ENCODE data around the gene VWDE.

The VWDE gene

DNA sequence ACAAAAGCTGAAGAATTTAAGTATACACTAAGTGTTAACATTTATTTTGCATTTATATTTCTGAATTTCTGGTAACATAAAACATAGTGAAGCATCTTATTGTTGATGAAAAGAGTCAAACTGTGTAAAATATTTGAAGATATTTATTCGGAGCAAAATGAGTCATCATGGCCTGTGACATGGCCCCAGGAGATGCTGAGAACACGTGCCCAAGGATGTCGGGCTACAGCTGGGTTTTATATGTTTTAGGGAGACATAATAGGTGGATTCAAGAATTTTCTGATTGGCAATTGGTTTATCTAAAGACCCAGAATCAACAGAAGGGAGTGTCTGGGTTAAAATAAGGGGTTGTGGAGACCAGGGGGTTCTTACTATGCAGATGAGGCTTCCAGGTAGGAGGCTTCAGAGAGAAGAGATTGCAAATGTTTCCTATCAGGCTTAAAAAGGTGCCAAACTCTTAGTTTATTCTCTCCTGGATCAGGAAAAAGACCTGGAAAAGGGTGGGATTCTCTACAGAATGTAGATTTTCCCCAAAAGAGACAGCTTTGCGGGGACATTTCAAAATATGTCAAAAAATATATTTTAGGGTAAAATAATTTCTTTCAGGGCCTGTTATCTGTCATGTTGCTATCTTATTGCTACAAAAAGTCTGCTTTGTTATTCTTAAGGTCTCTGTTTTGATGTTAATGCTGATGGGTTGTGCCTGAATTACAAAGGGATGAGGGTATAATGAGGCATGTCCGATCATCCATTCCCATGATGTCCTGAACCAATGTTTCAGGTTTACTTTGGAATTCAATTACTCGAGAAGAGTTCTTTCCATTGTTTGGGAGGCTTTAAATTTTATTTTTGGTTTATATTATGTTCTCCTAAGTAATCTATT is 74.5 kb downstream of the VWDE start:
- DNase-seq (ENCODE audit: low read depth in 1 of 2, low spot score in 1 of 2) = no peak

DNA sequence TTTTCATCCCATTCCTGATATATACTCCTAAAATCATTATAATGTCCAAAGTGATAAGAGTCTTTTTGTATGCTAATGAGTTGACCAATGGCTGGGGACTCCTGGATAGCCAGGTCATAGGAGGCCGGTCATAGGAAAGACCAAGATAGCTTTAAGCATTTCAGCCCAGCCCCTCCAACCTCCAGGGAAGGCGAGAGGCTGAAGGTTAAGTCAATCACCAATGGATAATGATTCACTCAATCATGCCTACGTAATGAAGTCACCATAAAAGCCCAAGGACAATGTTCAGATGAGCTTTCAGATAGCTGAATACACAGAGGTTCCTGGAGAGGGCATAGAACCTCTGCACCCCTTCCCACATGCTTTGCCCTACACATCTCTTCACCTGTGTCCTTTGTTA is 75.7 kb downstream of the VWDE start:
- no peak for DNase-seq (ENCODE audit: low read depth in 1 of 2, low spot score in 1 of 2)

DNA sequence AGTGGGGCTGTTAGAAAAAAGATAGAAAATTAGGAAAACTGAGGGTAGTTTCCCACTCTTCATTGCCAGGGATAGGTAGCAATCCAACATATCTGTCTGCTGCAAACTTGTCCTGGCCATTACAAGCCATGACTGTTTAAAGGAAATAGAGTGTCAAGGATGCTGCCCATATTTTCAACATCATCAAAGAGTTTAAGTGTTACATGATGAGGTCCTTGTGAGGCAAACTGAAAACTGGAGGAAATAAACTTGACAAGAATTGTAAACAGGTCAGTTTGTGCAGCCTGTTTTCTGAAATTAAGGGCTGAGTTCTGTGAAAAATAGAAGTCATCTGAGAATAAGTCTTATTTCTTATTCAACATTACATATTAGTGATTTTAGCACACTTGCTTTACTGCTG is 78.0 kb downstream of the VWDE start:
- DNase-seq (ENCODE audit: low read depth in 1 of 2, low spot score in 1 of 2) = no peak

- DNase-seq (ENCODE audit: low read depth in 1 of 2, low spot score in 1 of 2) = no peak
Measured at GRCh38 chr7:12323415-12323814, 80.2 kb downstream of the VWDE start.

DNA sequence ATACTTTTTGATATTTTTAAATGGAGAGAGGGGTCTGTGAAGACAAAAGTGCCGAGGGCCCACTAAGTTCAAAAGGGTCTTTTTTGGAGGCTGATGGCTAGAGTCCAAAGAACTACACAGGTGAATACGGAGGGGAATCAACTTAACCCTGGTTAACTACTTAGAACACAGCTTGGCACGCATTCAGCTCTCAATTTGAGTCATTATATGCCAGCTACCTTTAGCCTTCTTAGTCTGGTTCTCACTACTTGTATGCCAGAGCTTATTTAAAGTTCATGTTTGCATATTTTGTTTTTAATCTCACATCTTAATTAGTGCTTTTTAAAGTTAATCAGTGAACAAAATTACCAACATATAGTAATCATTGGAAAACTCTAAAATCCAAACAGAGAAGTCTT is 80.8 kb downstream of the VWDE start:
- DNase-seq (ENCODE audit: low read depth in 1 of 2, low spot score in 1 of 2) = no peak

- no peak for DNase-seq (ENCODE audit: low read depth in 1 of 2, low spot score in 1 of 2)
Measured at GRCh38 chr7:12322284-12322902, 81.3 kb downstream of the VWDE start.

- no peak for DNase-seq (ENCODE audit: low read depth in 1 of 2, low spot score in 1 of 2)
Measured at GRCh38 chr7:12320987-12321647, 82.5 kb downstream of the VWDE start.

- no peak for DNase-seq (ENCODE audit: low read depth in 1 of 2, low spot score in 1 of 2)
Measured at GRCh38 chr7:12320241-12320986, 83.3 kb downstream of the VWDE start.

- no peak for DNase-seq (ENCODE audit: low read depth in 1 of 2, low spot score in 1 of 2)
Measured at GRCh38 chr7:12317675-12318074, 86.0 kb downstream of the VWDE start.

DNA sequence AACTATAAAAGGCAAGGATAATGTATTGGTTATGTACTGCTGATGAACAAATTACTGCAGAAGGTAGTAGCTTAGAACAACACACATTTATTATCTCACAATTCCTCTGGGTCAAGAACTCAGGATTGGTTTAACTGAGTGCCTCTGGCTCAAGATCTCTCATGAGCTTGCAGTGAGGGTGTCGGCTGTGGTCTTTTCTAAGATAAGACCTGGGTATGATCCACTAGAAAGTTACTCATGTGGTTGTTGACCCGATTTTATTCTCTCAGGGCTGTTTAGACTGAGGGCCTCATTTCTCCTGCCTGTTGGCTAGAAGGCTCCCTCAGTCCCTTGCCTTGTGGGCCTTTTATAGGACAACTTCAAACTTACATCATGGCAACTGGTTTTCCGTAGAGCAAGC is 86.7 kb downstream of the VWDE start:
- DNase-seq (ENCODE audit: low read depth in 1 of 2, low spot score in 1 of 2) = no peak

DNA sequence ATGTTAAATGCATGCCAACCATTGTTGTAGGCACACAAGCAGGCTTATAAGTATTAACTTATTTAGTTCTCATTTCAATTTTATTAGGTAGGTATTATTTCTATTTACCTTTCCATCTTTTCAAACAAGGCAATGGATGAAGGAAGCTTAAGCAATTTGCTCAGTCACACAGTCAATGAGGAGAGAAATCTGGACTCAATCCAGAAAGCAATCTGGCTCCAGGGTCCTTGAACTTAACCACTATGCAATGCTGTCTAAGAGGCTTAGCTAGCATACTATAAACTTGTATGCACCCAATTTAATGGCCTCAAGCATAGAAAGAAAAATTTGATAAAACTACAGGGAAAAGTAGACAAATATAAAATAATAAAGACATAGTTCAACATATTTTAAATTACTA is 88.6 kb downstream of the VWDE start:
- no peak for DNase-seq (ENCODE audit: low read depth in 1 of 2, low spot score in 1 of 2)

- no peak for DNase-seq (ENCODE audit: low read depth in 1 of 2, low spot score in 1 of 2)
Measured at GRCh38 chr7:12314199-12314598, 89.5 kb downstream of the VWDE start.

DNA sequence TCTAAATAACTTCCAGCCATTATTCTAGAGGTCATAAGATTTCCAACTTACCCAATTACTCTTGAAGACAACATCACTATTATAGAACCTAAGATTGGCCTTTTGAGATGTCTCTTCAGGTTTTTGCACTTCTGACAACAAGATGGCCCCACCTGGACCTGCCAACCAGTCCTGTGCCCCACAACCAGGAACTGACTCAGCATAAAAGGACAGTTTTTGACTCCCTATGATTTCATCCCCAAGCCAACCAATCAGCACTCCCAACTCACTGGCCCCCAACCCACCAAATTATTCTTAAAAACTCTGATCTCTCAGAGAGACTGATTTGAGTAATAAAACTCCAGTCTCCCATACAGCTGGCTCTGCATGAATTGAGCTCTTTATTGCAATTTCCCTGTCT is 98.2 kb downstream of the VWDE start:
- no peak for DNase-seq (ENCODE audit: low read depth in 1 of 2, low spot score in 1 of 2)

DNA sequence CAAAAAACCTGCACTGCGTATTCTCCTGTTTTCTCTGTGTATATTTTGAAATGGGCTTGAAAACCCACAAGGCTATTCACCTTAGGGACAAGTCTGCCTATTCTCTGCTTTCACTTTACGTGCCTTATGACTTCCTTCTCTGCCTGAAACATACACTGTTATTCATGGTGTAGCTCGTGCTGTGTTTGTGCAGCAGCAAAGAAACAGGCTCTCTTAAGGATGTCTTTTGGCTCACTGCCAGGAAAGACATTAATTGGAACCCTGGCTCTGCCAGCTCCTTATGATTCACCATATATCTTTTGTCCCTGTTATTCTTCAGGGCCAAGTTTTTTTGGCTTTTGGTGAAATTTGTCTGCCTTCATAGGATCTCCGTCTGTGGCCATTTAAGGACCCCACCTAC is 100.2 kb downstream of the VWDE start:
- no peak for DNase-seq (ENCODE audit: low read depth in 1 of 2, low spot score in 1 of 2)

GRCh38 chr7:12303062-12303461 is 100.6 kb downstream of the VWDE start:
- DNase-seq (ENCODE audit: low read depth in 1 of 2, low spot score in 1 of 2) = no peak

GRCh38 chr7:12300415-12300814 is 103.2 kb downstream of the VWDE start:
- DNase-seq (ENCODE audit: low read depth in 1 of 2, low spot score in 1 of 2) = no peak

- no peak for DNase-seq (ENCODE audit: low read depth in 1 of 2, low spot score in 1 of 2)
Measured at GRCh38 chr7:12299367-12299766, 104.3 kb downstream of the VWDE start.

DNA sequence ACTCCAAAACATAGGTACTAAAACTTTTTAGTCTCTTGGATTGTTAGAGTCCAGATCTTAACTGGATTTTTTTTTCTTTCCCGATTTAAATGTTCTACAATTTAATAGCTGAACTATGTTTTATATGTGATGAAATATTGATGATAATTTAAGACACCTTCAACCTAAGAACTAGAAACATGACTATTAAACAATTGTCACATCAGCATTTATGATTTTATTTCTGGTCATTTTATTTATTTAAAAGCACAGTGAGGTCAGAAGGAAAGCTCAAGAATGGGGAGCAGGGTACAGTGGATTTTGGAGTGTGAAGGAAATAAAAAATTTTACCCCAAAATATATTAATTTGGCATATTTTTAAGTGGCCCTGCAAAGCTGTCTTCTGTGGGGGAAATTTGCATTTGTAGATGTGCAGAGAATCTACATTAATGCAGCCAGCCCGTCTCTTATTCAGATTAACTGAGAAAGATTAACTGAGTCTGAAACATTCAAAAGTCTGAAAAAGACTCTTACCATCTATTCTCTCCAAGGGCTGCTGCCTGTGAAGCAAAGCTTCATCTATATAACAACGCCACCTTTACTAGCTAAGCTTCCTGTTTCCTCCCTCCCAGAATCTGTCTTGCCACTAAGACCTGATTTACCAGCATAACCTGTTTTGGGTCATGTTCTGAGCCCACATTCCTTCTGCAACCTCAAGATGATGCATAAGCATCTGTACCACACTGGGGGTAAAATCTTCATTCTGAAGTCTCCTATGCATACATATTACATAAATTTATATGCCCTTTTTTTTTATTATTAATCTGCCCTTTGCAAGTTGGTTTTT is 106.2 kb downstream of the VWDE start:
- DNase-seq (ENCODE audit: low read depth in 1 of 2, low spot score in 1 of 2) = no peak

GRCh38 chr7:12296051-12296570 is 107.6 kb downstream of the VWDE start:
- no peak for DNase-seq (ENCODE audit: low read depth in 1 of 2, low spot score in 1 of 2)

DNA sequence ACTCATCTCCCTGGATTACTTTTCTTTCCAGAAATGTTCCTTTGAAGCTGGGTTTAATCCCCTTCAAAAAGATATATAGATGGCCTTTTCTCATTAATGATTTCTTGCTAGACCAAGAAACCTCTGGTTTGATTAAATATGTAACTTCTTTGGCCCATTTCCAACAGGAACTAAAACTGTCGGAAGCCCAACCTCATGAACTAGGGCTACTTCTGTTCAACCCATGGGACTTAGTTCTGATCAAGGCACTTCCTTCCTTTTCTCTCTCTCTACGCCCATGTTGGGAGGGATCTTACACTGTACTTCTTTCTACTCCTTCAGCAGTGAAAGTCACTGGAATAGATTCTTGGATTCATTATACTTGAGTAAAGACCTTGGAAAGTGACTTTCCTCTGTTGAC is 109.0 kb downstream of the VWDE start:
- DNase-seq (ENCODE audit: low read depth in 1 of 2, low spot score in 1 of 2) = no peak

Data from activated T-helper 1 cell treated with anti-CD3 and anti-CD28 coated beads, Interleukin-2, amount 50 U/mL, for 16 hours (primary cell).